ENCODE measurements around the gene CENPO. TPM values are rescaled to one million over a fixed set of nuclear protein-coding genes. Genes with fewer than 3 reads are reported as not detected.
A peak's percentile ranks its signal among the peaks of the same experiment; 100 is the strongest.

Gene CENPO
- total RNA-seq, 1 donor from 2014 or later: 13.4 TPM

DNA sequence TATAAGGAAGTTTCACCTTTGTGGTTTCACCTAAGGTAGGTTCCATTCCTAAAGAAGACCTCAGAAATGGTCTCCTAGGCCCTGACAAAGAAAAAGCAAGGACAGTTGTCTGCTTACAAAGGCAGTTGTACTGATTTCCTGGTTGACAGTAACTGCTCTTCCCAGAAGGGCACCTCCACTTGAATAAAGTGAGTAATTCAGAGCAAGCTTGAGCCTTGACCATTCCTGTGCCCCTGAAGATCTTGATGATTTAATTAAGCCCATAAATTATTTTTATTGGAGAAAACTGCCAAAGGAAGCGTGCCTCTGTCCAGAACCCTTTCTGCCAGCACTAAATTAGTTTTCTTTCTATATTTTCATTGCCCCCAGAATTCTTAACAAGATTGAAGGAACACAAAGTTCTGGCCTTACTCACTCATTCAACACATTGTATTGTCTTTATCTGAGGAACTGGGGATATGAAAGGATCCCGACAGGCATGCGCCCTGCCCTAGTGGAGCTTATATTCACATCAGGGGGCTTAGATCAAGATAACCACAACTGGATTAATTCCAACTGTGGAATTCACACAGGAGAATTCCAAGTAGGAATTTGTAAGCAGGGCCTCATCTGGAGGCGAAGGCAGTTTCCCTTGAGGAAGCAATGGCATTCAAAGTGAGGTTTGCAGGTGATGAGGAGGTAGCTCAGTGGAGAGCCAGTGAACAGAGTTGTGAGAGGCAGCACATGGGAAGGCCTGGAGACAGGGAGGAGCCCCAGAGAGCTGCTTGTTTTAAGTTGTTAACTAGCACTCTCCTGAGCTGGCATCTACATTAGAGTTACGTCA is 21.2 kb upstream of the CENPO start:
- H3K4me1 Mint-ChIP-seq: no peaks in the 10 kb centered on the region
- TF ChIP-seq, protein P1, sequence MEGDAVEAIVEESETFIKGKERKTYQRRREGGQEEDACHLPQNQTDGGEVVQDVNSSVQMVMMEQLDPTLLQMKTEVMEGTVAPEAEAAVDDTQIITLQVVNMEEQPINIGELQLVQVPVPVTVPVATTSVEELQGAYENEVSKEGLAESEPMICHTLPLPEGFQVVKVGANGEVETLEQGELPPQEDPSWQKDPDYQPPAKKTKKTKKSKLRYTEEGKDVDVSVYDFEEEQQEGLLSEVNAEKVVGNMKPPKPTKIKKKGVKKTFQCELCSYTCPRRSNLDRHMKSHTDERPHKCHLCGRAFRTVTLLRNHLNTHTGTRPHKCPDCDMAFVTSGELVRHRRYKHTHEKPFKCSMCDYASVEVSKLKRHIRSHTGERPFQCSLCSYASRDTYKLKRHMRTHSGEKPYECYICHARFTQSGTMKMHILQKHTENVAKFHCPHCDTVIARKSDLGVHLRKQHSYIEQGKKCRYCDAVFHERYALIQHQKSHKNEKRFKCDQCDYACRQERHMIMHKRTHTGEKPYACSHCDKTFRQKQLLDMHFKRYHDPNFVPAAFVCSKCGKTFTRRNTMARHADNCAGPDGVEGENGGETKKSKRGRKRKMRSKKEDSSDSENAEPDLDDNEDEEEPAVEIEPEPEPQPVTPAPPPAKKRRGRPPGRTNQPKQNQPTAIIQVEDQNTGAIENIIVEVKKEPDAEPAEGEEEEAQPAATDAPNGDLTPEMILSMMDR (IDR thresholded peaks at IDR 0.05): no peak
- no peak overlapping the region for H3K27ac Mint-ChIP-seq
- ChIA-PET POLR2A (no interaction called here), CTCF (no interaction called here)
- H3K4me3 Mint-ChIP-seq: no peak overlapping the region
- ATAC-seq (ENCODE audit: low read depth): no peak
- H3K9me3 Mint-ChIP-seq: no peaks in the 10 kb centered on the region
- intact Hi-C loops (cut with micrococcal nuclease): no loop called here
- H3K27me3 Mint-ChIP-seq: no peaks in the 10 kb centered on the region
- peaks cover 28% of the 10 kb centered on the region for H3K36me3 Mint-ChIP-seq (ENCODE audit: low read depth)
- DNase-seq: no peak

- H3K36me3 Mint-ChIP-seq (ENCODE audit: low read depth): peaks cover 12% of the 10 kb centered on the region
- DNase-seq: no peak
- no peak for ATAC-seq (ENCODE audit: low read depth)
- no peaks in the 10 kb centered on the region for H3K27me3 Mint-ChIP-seq
- H3K4me1 Mint-ChIP-seq: no peaks in the 10 kb centered on the region
- CTCF ChIA-PET: no interaction called here
- H3K9me3 Mint-ChIP-seq: no peaks in the 10 kb centered on the region
- intact Hi-C loops (cut with micrococcal nuclease): no loop called here
- no peak overlapping the region for H3K4me3 Mint-ChIP-seq
- POLR2A ChIA-PET: no interaction called here
- H3K27ac Mint-ChIP-seq: no peak overlapping the region
- TF ChIP-seq, protein P1 (IDR thresholded peaks at IDR 0.05): no peak
Measured at GRCh38 chr2:24774373-24774772, 18.9 kb upstream of the CENPO start.

DNA sequence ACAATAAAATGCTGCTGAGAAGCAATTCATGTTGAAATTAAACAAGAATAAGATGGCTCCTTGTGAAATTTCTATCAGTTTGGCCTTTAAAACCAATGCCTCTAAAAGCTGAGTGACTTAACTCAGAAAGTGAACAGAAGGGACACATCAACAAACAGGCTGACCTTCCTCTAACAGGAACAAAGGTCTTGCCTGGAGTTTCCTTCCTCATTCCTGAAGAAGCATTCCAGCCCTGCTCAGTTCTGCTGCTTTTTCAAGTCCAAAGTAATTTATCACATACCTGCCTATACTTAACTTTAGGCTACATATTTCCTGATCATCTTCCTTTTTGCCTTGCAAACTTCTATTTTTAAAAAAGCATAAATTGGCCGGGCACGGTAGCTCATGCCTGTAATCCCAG is 14.1 kb upstream of the CENPO start:
- Mint-ChIP-seq H3K4me3 (no peak overlapping the region), H3K9me3 (peaks cover 3% of the 10 kb centered on the region), H3K27ac (no peak overlapping the region), H3K4me1 (no peaks in the 10 kb centered on the region), H3K27me3 (peaks cover 9% of the 10 kb centered on the region), H3K36me3 (ENCODE audit: low read depth) (no peaks in the 10 kb centered on the region)
- DNase-seq (no peak), ATAC-seq (ENCODE audit: low read depth) (no peak)
- ChIA-PET CTCF (no interaction called here), POLR2A (interaction anchor here (0.5 kb wide), 1 partner anchor 41 kb away, joined by 3 read pairs; no protein-coding TSS in a partner anchor)
- intact Hi-C loops (cut with micrococcal nuclease): no loop called here
- TF ChIP-seq, protein P1 (IDR thresholded peaks at IDR 0.05): no peak

DNA sequence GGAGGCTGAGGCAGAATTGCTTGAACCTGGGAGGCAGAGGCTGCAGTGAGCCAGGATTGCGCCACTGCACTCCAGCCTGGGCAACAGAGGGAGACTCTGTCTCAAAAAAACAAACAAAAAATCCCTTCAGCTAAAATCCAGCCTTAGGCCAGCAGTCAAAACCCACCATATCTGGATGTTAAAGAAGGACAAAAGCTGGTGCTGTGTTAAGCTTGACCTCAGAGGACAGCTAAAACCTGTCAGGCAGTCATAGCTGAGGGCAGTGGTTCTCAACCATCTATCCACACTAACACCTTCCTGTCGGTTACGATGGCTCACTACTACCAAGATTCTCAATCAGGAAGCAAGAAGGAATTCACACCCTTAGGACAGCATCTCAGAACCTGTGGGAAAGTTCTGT is 9.6 kb upstream of the CENPO start:
- DNase-seq (no peak), ATAC-seq (ENCODE audit: low read depth) (no peak)
- no peak overlapping the region for H3K27ac Mint-ChIP-seq
- ChIA-PET POLR2A (no interaction called here), CTCF (no interaction called here)
- peaks cover 25% of the 10 kb centered on the region for H3K4me1 Mint-ChIP-seq
- intact Hi-C loops (cut with micrococcal nuclease): loop anchor here (2.0 kb wide), 1 partner anchor 207 kb away; no protein-coding TSS in a partner anchor
- no peaks in the 10 kb centered on the region for H3K36me3 Mint-ChIP-seq (ENCODE audit: low read depth)
- peaks cover 9% of the 10 kb centered on the region for H3K27me3 Mint-ChIP-seq
- no peak overlapping the region for H3K4me3 Mint-ChIP-seq
- H3K9me3 Mint-ChIP-seq: peaks cover 3% of the 10 kb centered on the region
- TF ChIP-seq, protein P1 (IDR thresholded peaks at IDR 0.05): no peak

DNA sequence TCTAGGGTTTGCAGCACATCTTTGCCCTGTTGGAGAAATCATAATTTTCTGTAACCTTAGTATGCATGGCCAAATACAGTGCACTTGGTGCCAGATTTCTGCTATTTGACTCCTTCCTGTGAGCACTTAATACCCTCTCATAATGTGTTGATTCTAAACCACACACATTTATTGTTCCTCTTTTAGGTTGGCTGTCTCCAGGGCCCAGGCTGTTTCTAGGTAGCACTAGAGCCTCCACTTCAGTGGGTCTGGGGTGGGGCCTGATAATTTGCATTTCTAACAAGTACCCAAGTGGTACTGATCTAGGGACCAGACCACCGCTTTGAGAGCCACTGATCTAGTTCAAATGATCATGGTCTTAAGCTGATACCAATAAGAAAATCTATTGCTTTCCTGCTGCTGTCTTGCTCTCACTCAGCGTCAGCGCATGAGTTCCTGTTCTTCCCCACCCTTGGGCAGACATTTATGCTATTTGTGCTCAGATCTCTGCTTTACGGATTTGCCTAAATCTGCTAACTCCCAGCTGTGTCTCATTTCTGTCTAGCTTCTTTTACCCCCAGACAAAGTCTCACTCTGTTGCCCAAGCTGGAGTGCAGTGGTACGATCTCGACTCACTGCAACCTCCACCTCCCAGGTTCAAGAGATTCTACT is 7.4 kb upstream of the CENPO start:
- ATAC-seq (ENCODE audit: low read depth): peak; percentile 95
- peak overlapping the region; percentile 62 for H3K4me3 Mint-ChIP-seq
- peaks cover 25% of the 10 kb centered on the region for H3K4me1 Mint-ChIP-seq
- ChIA-PET POLR2A (interaction anchor here (0.5 to 1.2 kb wide), 5 partner anchors 20 to 376 kb away, joined by 3 to 8 read pairs (median 3); partner anchors contain the start of gene NCOA1), CTCF (interaction anchor here (0.7 to 1.3 kb wide), 3 partner anchors 363 to 377 kb away, joined by 3 to 4 read pairs (median 3); no protein-coding TSS in a partner anchor)
- TF ChIP-seq, protein P1 (IDR thresholded peaks at IDR 0.05): no peak
- H3K27me3 Mint-ChIP-seq: peaks cover 6% of the 10 kb centered on the region
- H3K9me3 Mint-ChIP-seq: no peaks in the 10 kb centered on the region
- intact Hi-C loops (cut with micrococcal nuclease): loop anchor here (1.0 to 2.0 kb wide), 2 partner anchors 8 to 209 kb away; partner anchors contain the start of genes CENPO and PTRHD1
- peaks cover 15% of the 10 kb centered on the region for H3K36me3 Mint-ChIP-seq (ENCODE audit: low read depth)
- DNase-seq: peak; percentile 47
- peak overlapping the region; percentile 90 for H3K27ac Mint-ChIP-seq

Data from activated B cell treated with CpG ODN at 0.5 μM for 24 hours (primary cell).